ENCODE results near the gene HTR2B. TPM values are rescaled to one million over a fixed set of nuclear protein-coding genes. Genes with fewer than 3 reads are reported as not detected.

HTR2B gene
- total and polyA plus RNA-seq, 2 of the 13 experiments (the other 11 are each of a cell fraction or from before 2014, with no cell fraction given), result 0.08 TPM; not detected in 1

- TF ChIP-seq ZNF276 (CRISPR knock-in tag; IDR thresholded peaks at IDR 0.05; ENCODE audit: low read depth), result no peak
- TF ChIP-seq ARNT (IDR thresholded peaks at IDR 0.05), result no peak
- no peak for TF ChIP-seq RFX1 (IDR thresholded peaks at IDR 0.05)
- no peak for TF ChIP-seq GPBP1L1 (CRISPR knock-in tag; IDR thresholded peaks at IDR 0.05)
- TF ChIP-seq HIC2 (CRISPR knock-in tag; IDR thresholded peaks at IDR 0.05; ENCODE audit: low read depth), result no peak
These were observed 38.2 kb upstream of the HTR2B start (continued) for GRCh38 chr2:231163011-231163410.

- ATAC-seq (no peak), FAIRE-seq (no peak), DNase-seq (ENCODE audit: low spot score) (no peak)
- Histone ChIP-seq H3K9ac (ENCODE audit: insufficient read depth, low read depth, low read length) (no peak overlapping the region), H3K4me1 (ENCODE audit: insufficient read depth, low read length) (no peaks in the 10 kb centered on the region), H3K4me2 (ENCODE audit: low read depth, low read length) (no peak overlapping the region), H3K4me3 (replicated peaks in 1 of 3; ENCODE audit: insufficient read depth in 1 of 3, low read depth in 2 of 3, low read length in 3 of 3) (no peak overlapping the region), H3K36me3 (replicated peaks in 1 of 2; ENCODE audit: control insufficient read depth in 1 of 2, insufficient read depth in 2 of 2, low read length in 2 of 2) (peaks cover 16 to 80% of the 10 kb centered on the region in 2 experiments), H3K27me3 (ENCODE audit: control insufficient read depth in 1 of 2, insufficient read depth in 2 of 2, low read length in 2 of 2) (no peaks in the 10 kb centered on the region), H3K27ac (ENCODE audit: extremely low read length, insufficient read depth, low read length) (no peak overlapping the region), H2AFZ (ENCODE audit: low read length) (no peak overlapping the region), H3K79me2 (ENCODE audit: insufficient read depth, low read length) (no peaks in the 10 kb centered on the region), H4K20me1 (ENCODE audit: insufficient read depth, low read length) (no peaks in the 10 kb centered on the region), H3K9me3 (ENCODE audit: low read length) (no peaks in the 10 kb centered on the region)
- intact Hi-C loops (cut with micrococcal nuclease; ENCODE audit: unreplicated experiment), result no loop called here
- no TSS peak for BruUV-seq (replicated peaks)
- TF ChIP-seq XBP1 (CRISPR knock-in tag; IDR thresholded peaks at IDR 0.05) (no peak), GTF3A (CRISPR knock-in tag; conservative IDR thresholded peaks at IDR 0.05) (no peak), ARID3A (IDR thresholded peaks at IDR 0.05; ENCODE audit: low read depth, low read length) (no peak), MAFK (conservative IDR thresholded peaks at IDR 0.05 in 1 of 2, IDR thresholded peaks at IDR 0.05 in 1 of 2; ENCODE audit: low read length in 2 of 2) (peak in 1 of 2 experiments; percentile 17; a peak in 1 of 4 replicates), ZNF703 (CRISPR knock-in tag; IDR thresholded peaks at IDR 0.05; ENCODE audit: borderline replicate concordance) (no peak), ARID2 (CRISPR knock-in tag; IDR thresholded peaks at IDR 0.05; ENCODE audit: borderline replicate concordance) (no peak), LBX2 (CRISPR knock-in tag; IDR thresholded peaks at IDR 0.05; ENCODE audit: borderline replicate concordance) (no peak), MAFF (IDR thresholded peaks at IDR 0.05; ENCODE audit: low read depth, low read length) (0 out of 2 replicates have a peak, but pooled peaks have one; percentile 30)
- in situ Hi-C loops (cut with HindIII; ENCODE audit: extremely low pct_ligation_motif_present, low pct_unique_long_range_greater_than_20kb), result no loop called here
- WGBS (ENCODE audit: low lambda C conversion rate), result 91% methylated on average over 2 of the region's 2 CpGs
- CTCF ChIA-PET (ENCODE audit: low intra/inter-chr PET ratio, low total read pairs), result no interaction called here
- POLR2A ChIA-PET, result no interaction called here
These were observed 37.1 kb upstream of the HTR2B start for GRCh38 chr2:231161877-231162329.

Data from HepG2 (cell line).